SK-N-SH (cell line): ENCODE data around the gene RPS19. TPM values are rescaled to one million over a fixed set of nuclear protein-coding genes. Genes with fewer than 3 reads are reported as not detected.

ENCODE experiments used
- CTCF ChIA-PET: fragments of 300-600, 350-600 bp; formaldehyde crosslinking; extraction: SDS; loops from one replicate; lab custom pipeline; 2021; lab: Yijun Ruan, JAX
- POLR2A ChIA-PET: fragments of 350-600 bp; sonication (Branson Sonifier 250); formaldehyde crosslinking; extraction: SDS; loops from one replicate; lab custom pipeline; 2020; ENCODE audit warnings: antibody characterized with exemption, inconsistent platforms; lab: Yijun Ruan, JAX
- DNase-seq: peaks from one replicate; pipeline ENCODE4 v3.0.0; 2012
- H2AFZ ChIP-seq: fragments of 200-600 bp; sonication (generic); 2 replicates; pipeline ENCODE4 v1.8.1; 2016; ENCODE audit warnings: antibody characterized with exemption, mild to moderate bottlenecking, low read depth
- H3F3A ChIP-seq: fragments of 200-600 bp; sonication (generic); replicated peaks from 2 replicates; pipeline ENCODE3; 2016; ENCODE audit warnings: antibody characterized with exemption, mild to moderate bottlenecking; ENCODE audit not compliant: insufficient read depth
- H3K27ac ChIP-seq, 2 experiments: fragments of 200-500 bp in 1 of 2; fragments of 200-600 bp in 1 of 2; sonication (Bioruptor generic) in 1 of 2; sonication (generic), shearing (Covaris generic) in 1 of 2; 2 replicates each; pipeline versions ENCODE4 v1.5.1 to v1.6.1; 2014 to 2016; ENCODE audit warnings: low read depth in 2 of 2, inconsistent platforms in 1 of 2, low read length in 1 of 2, mild to moderate bottlenecking in 1 of 2, mixed read lengths in 1 of 2
- H3K27me3 ChIP-seq: fragments of 200-600 bp; sonication (generic), shearing (Covaris generic); 2 replicates; pipeline ENCODE4 v1.6.1; 2016; ENCODE audit warnings: mixed run types; ENCODE audit not compliant: insufficient read depth
- H3K36me3 ChIP-seq, 2 experiments: fragments of 200-500 bp in 1 of 2; fragments of 200-600 bp in 1 of 2; sonication (Bioruptor generic) in 1 of 2; sonication (generic) in 1 of 2; replicated peaks in 1 of 2; 2 replicates each; pipeline versions ENCODE3 to v1.5.1; 2014 to 2016; ENCODE audit warnings: low read length in 1 of 2, mild to moderate bottlenecking in 1 of 2; ENCODE audit not compliant: insufficient read depth in 2 of 2, control insufficient read depth in 1 of 2
- H3K4me1 ChIP-seq, 2 experiments: fragments of 200-500 bp in 1 of 2; fragments of 200-600 bp in 1 of 2; sonication (Bioruptor generic) in 1 of 2; sonication (generic), shearing (Covaris generic) in 1 of 2; 2 replicates each; pipeline versions ENCODE4 v1.5.1 to v1.6.1; 2014 to 2016; ENCODE audit warnings: low read depth in 1 of 2, low read length in 1 of 2, mixed run types in 1 of 2; ENCODE audit not compliant: insufficient read depth in 2 of 2, control insufficient read depth in 1 of 2
- H3K4me2 ChIP-seq: fragments of 200-600 bp; sonication (generic), shearing (Covaris generic); 2 replicates; pipeline ENCODE4 v1.6.1; 2017; ENCODE audit warnings: mixed run types
- H3K4me3 ChIP-seq, 2 experiments: fragments of 200-500 bp in 1 of 2; fragments of 200-600 bp in 1 of 2; sonication (Bioruptor generic) in 1 of 2; sonication (generic), shearing (Covaris generic) in 1 of 2; 2 replicates each; pipeline versions ENCODE4 v1.5.1 to v1.8.1; 2014 to 2016; ENCODE audit warnings: low read depth in 2 of 2, inconsistent platforms in 1 of 2, low read length in 1 of 2, mild to moderate bottlenecking in 1 of 2, mixed read lengths in 1 of 2, moderate library complexity in 1 of 2
- H3K79me2 ChIP-seq: fragments of 200-600 bp; sonication (generic); 2 replicates; pipeline ENCODE4 v1.8.1; 2017; ENCODE audit warnings: mild to moderate bottlenecking; ENCODE audit not compliant: insufficient read depth
- H3K9ac ChIP-seq: fragments of 200-600 bp; sonication (generic); 2 replicates; pipeline ENCODE4 v1.6.1; 2017; ENCODE audit warnings: mixed run types
- H3K9me2 ChIP-seq: fragments of 200-600 bp; sonication (generic); 2 replicates; pipeline ENCODE4 v1.6.1; 2017; ENCODE audit warnings: mixed run types
- H3K9me3 ChIP-seq: fragments of 200-600 bp; sonication (generic); 2 replicates; pipeline ENCODE4 v1.6.1; 2017; ENCODE audit warnings: mixed run types, mild to moderate bottlenecking, moderate library complexity
- H4K20me1 ChIP-seq: fragments of 200-600 bp; sonication (generic); 2 replicates; pipeline ENCODE4 v1.6.1; 2017; ENCODE audit warnings: mild to moderate bottlenecking, mixed run types; ENCODE audit not compliant: insufficient read depth
- CHD2 ChIP-seq: fragments of 150-350 bp; IDR thresholded peaks from 2 replicates; pipeline ENCODE4 v1.6.1; 2018; ENCODE audit warnings: low read length; ENCODE audit not compliant: partially characterized antibody
- ELF1 ChIP-seq: IDR thresholded peaks from 2 replicates; pipeline ENCODE4 v1.4.0; 2012
- EZH2phosphoT487 ChIP-seq: fragments of 200-600 bp; sonication (generic); IDR thresholded peaks from 2 replicates; pipeline ENCODE4 v1.6.1; 2017; ENCODE audit warnings: low read depth, mixed run types, mild to moderate bottlenecking, antibody characterized with exemption, moderate library complexity, borderline replicate concordance
- FOSL2 ChIP-seq: IDR thresholded peaks from 2 replicates; pipeline ENCODE4 v1.4.0; 2012; ENCODE audit warnings: low read depth, mild to moderate bottlenecking, moderate library complexity, borderline replicate concordance
- FOXJ3 ChIP-seq: sonication (generic); formaldehyde crosslinking; IDR thresholded peaks from 2 replicates; pipeline ENCODE4 v1.5.1; 2020; ENCODE audit warnings: mild to moderate bottlenecking, missing genetic modification reagents
- FOXM1 ChIP-seq: IDR thresholded peaks from 2 replicates; pipeline ENCODE4 v1.4.0; 2012; ENCODE audit warnings: low read depth, mild to moderate bottlenecking
- GATA2 ChIP-seq: sonication (generic); formaldehyde crosslinking; IDR thresholded peaks from 2 replicates; pipeline ENCODE4 v1.5.0; 2020; ENCODE audit warnings: mild to moderate bottlenecking, missing genetic modification reagents
- JUND ChIP-seq: IDR thresholded peaks from 2 replicates; pipeline ENCODE4 v1.4.0; 2012
- MXI1 ChIP-seq: IDR thresholded peaks from 2 replicates; pipeline ENCODE4 v1.6.1; 2012; ENCODE audit warnings: mild to moderate bottlenecking, low read depth, low read length, improper control_type of control experiment
- NFIC ChIP-seq: IDR thresholded peaks from 2 replicates; pipeline ENCODE4 v1.4.0; 2012; ENCODE audit warnings: borderline replicate concordance
- NRF1 ChIP-seq: IDR thresholded peaks from 2 replicates; pipeline ENCODE4 v1.6.1; 2012; ENCODE audit warnings: low read depth, mild to moderate bottlenecking, low read length
- POLR2AphosphoS5 ChIP-seq: IDR thresholded peaks from 2 replicates; pipeline ENCODE4 v1.6.1; 2012; ENCODE audit warnings: low read depth, low read length
- RCOR1 ChIP-seq: fragments of 150-350 bp; IDR thresholded peaks from 2 replicates; pipeline ENCODE4 v1.6.1; 2017; ENCODE audit warnings: antibody characterized with exemption, low read length
- RFX5 ChIP-seq: IDR thresholded peaks from 2 replicates; pipeline ENCODE4 v1.6.1; 2012; ENCODE audit warnings: mild to moderate bottlenecking, improper control_type of control experiment, low read length
- RXRA ChIP-seq: IDR thresholded peaks from 2 replicates; pipeline ENCODE4 v1.4.0; 2012; ENCODE audit warnings: low read depth, mild to moderate bottlenecking, borderline replicate concordance
- TAF1 ChIP-seq: IDR thresholded peaks from 2 replicates; pipeline ENCODE4 v1.6.1; 2012; ENCODE audit warnings: low read depth, mild to moderate bottlenecking, low read length, moderate library complexity, borderline replicate concordance
- YY1 ChIP-seq: IDR thresholded peaks from 2 replicates; pipeline ENCODE4 v1.4.0; 2012; ENCODE audit warnings: low read depth, mild to moderate bottlenecking
- WGBS: methylation state at CpG from one replicate; pipeline ENCODE4 v1.1.6; 2017; ENCODE audit warnings: low lambda C conversion rate; 5-methylcytosine and 5-hydroxymethylcytosine counted together
- polyA plus RNA-seq, 3 experiments: library from polyadenylated mRNA; depleted of rRNA; stranded (reverse); fragments of >200 nt; gene quantifications; 2 replicates each; pipeline ENCODE4 v1.2.3, GENCODE V29; 2012
- TF ChIP-seq, protein P1 (sequence below): fragments of 150-350 bp; IDR thresholded peaks from 2 replicates; pipeline ENCODE4 v1.6.1; 2016; ENCODE audit warnings: mild to moderate bottlenecking, low read depth, low read length
- TF ChIP-seq, protein P2 (sequence below): IDR thresholded peaks from 2 replicates; pipeline ENCODE4 v1.4.0; 2012; ENCODE audit warnings: low read depth, borderline replicate concordance
- TF ChIP-seq, protein P3 (sequence below): IDR thresholded peaks from 2 replicates; pipeline ENCODE4 v1.6.1; 2012; ENCODE audit warnings: mild to moderate bottlenecking, low read depth, low read length, moderate library complexity

RPS19 gene
- polyA plus RNA-seq, 1 of the 3 experiments (the other 2 are of a cell fraction), result 2,819 TPM

DNA sequence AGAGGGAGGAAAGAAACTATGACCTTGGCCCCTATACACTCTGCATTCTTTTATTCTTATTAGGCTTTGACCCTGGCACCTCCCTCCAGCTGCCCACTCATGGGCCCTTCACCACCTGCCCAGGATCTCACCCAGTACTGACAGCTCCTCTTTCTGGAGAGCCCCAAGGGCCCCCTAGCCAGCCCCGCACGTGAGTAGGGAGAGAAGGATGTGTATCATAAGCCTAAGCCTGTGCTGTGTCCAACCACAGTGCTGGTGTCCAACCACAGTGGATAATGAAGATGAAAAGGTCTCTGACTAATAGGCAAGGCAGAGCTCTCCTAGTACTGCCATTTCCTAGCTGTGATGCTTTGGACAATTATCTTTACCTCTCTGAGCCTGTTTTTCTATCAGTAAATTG is 11.0 kb upstream of the RPS19 start:
- no peaks in the 10 kb centered on the region for H3K79me2 ChIP-seq
- CTCF ChIA-PET, result interaction anchor here (1.1 to 5.5 kb wide), 2 partner anchors 13 to 399 kb away, joined by 3 to 34 read pairs; no protein-coding TSS in a partner anchor
- no peak for DNase-seq
- no peak overlapping the region for H3K4me3 ChIP-seq
- 17% methylated on average over 2 of the region's 2 CpGs for WGBS
- no peak overlapping the region for H2AFZ ChIP-seq
- H3F3A ChIP-seq, result no peaks in the 10 kb centered on the region
- no peaks in the 10 kb centered on the region for H3K36me3 ChIP-seq
- TF ChIP-seq CHD2 (no peak), NFIC (no peak), FOXM1 (no peak), FOXJ3 (CRISPR knock-in tag) (no peak), POLR2AphosphoS5 (no peak), TAF1 (no peak), YY1 (no peak), MXI1 (no peak)
- TF ChIP-seq, protein P1, sequence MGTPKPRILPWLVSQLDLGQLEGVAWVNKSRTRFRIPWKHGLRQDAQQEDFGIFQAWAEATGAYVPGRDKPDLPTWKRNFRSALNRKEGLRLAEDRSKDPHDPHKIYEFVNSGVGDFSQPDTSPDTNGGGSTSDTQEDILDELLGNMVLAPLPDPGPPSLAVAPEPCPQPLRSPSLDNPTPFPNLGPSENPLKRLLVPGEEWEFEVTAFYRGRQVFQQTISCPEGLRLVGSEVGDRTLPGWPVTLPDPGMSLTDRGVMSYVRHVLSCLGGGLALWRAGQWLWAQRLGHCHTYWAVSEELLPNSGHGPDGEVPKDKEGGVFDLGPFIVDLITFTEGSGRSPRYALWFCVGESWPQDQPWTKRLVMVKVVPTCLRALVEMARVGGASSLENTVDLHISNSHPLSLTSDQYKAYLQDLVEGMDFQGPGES, result no peak
- no peak overlapping the region for H3K9ac ChIP-seq
- no peaks in the 10 kb centered on the region for H4K20me1 ChIP-seq
- peaks cover 55% of the 10 kb centered on the region for H3K27me3 ChIP-seq
- POLR2A ChIA-PET, result no interaction called here
- no peaks in the 10 kb centered on the region for H3K9me3 ChIP-seq
- H3K9me2 ChIP-seq, result no peaks in the 10 kb centered on the region
- H3K4me1 ChIP-seq, result no peaks in the 10 kb centered on the region
- H3K4me2 ChIP-seq, result no peak overlapping the region
- no peak overlapping the region for H3K27ac ChIP-seq

DNA sequence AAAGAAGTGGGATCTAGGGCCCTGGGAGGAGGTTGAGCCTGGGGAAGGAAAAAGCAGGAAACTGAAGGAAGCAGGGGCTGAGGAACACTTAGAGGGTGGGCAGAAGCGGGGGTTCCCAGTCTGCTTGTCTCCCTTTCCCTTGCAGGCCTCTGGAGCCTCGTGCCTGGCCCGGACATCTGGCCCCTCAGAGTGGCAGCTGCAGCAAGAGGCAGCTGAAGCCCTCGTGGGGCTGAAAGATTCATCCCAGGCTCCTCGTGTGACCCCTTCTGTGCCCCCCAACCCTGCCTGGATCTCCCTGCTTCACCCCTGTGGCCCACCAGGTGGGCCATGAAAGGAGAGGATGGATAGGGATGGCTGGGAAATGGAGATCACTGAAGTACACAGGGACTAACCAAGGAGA is 9.7 kb upstream of the RPS19 start:
- no peaks in the 10 kb centered on the region for H3K36me3 ChIP-seq
- peaks cover 60% of the 10 kb centered on the region for H3K27me3 ChIP-seq
- H3K9me3 ChIP-seq, result no peaks in the 10 kb centered on the region
- 25% methylated on average over 3 of the region's 5 CpGs for WGBS
- DNase-seq, result no peak
- CTCF ChIA-PET, result interaction anchor here (0.7 to 5.5 kb wide), 6 partner anchors 8 to 144 kb away, joined by 3 to 34 read pairs (median 6); no protein-coding TSS in a partner anchor
- no peak overlapping the region for H3K4me3 ChIP-seq
- H4K20me1 ChIP-seq, result no peaks in the 10 kb centered on the region
- H3K4me1 ChIP-seq, result no peaks in the 10 kb centered on the region
- H3K4me2 ChIP-seq, result no peak overlapping the region
- H3K9ac ChIP-seq, result no peak overlapping the region
- H2AFZ ChIP-seq, result no peak overlapping the region
- no peak overlapping the region for H3K27ac ChIP-seq
- H3K79me2 ChIP-seq, result no peaks in the 10 kb centered on the region
- H3K9me2 ChIP-seq, result no peaks in the 10 kb centered on the region
- H3F3A ChIP-seq, result no peaks in the 10 kb centered on the region
- POLR2A ChIA-PET, result interaction anchor here (0.7 to 1.0 kb wide), 2 partner anchors 9 to 10 kb away, joined by 3 to 5 read pairs; partner anchors contain the start of gene RPS19
- TF ChIP-seq NFIC (no peak), EZH2phosphoT487 (no peak), RXRA (no peak), NRF1 (no peak), RCOR1 (no peak), YY1 (no peak), FOXJ3 (CRISPR knock-in tag) (no peak), MXI1 (no peak), GATA2 (no peak), FOSL2 (no peak), JUND (no peak), ELF1 (no peak), RFX5 (no peak)
- TF ChIP-seq, protein P2, sequence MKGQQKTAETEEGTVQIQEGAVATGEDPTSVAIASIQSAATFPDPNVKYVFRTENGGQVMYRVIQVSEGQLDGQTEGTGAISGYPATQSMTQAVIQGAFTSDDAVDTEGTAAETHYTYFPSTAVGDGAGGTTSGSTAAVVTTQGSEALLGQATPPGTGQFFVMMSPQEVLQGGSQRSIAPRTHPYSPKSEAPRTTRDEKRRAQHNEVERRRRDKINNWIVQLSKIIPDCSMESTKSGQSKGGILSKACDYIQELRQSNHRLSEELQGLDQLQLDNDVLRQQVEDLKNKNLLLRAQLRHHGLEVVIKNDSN, result no peak
- TF ChIP-seq, protein P3, sequence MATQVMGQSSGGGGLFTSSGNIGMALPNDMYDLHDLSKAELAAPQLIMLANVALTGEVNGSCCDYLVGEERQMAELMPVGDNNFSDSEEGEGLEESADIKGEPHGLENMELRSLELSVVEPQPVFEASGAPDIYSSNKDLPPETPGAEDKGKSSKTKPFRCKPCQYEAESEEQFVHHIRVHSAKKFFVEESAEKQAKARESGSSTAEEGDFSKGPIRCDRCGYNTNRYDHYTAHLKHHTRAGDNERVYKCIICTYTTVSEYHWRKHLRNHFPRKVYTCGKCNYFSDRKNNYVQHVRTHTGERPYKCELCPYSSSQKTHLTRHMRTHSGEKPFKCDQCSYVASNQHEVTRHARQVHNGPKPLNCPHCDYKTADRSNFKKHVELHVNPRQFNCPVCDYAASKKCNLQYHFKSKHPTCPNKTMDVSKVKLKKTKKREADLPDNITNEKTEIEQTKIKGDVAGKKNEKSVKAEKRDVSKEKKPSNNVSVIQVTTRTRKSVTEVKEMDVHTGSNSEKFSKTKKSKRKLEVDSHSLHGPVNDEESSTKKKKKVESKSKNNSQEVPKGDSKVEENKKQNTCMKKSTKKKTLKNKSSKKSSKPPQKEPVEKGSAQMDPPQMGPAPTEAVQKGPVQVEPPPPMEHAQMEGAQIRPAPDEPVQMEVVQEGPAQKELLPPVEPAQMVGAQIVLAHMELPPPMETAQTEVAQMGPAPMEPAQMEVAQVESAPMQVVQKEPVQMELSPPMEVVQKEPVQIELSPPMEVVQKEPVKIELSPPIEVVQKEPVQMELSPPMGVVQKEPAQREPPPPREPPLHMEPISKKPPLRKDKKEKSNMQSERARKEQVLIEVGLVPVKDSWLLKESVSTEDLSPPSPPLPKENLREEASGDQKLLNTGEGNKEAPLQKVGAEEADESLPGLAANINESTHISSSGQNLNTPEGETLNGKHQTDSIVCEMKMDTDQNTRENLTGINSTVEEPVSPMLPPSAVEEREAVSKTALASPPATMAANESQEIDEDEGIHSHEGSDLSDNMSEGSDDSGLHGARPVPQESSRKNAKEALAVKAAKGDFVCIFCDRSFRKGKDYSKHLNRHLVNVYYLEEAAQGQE, result no peak
- TF ChIP-seq, protein P1, result no peak
